HEK293 (cell line): ENCODE data around the gene F5.

Source experiments
- CTCF ChIP-seq: fragments of 450-650 bp; formaldehyde crosslinking; IDR thresholded peaks from 2 replicates; pipeline ENCODE4 v1.5.1; 2016; ENCODE audit warnings: missing biosample characterization, missing genetic modification characterization
- KLF1 ChIP-seq: fragments of 450-650 bp; formaldehyde crosslinking; IDR thresholded peaks from 2 replicates; pipeline ENCODE4 v1.5.1; 2016; ENCODE audit warnings: missing biosample characterization, missing genetic modification characterization
- KLF17 ChIP-seq: fragments of 450-650 bp; formaldehyde crosslinking; IDR thresholded peaks from 2 replicates; pipeline ENCODE4 v1.5.1; 2016; ENCODE audit warnings: missing biosample characterization, missing genetic modification characterization
- PRDM1 ChIP-seq: fragments of 450-650 bp; formaldehyde crosslinking; IDR thresholded peaks from 2 replicates; pipeline ENCODE4; 2016; ENCODE audit warnings: missing biosample characterization, missing genetic modification characterization
- SALL2 ChIP-seq: fragments of 450-650 bp; formaldehyde crosslinking; IDR thresholded peaks from 2 replicates; pipeline ENCODE4 v1.5.0; 2017; ENCODE audit warnings: missing biosample characterization, mild to moderate bottlenecking, missing genetic modification characterization, borderline replicate concordance
- YY1 ChIP-seq: fragments of 450-650 bp; formaldehyde crosslinking; IDR thresholded peaks from 2 replicates; pipeline ENCODE4 v1.5.1; 2018; ENCODE audit warnings: missing biosample characterization, missing genetic modification characterization
- YY2 ChIP-seq: fragments of 450-650 bp; formaldehyde crosslinking; IDR thresholded peaks from 2 replicates; pipeline ENCODE4 v1.5.1; 2016; ENCODE audit warnings: missing biosample characterization, missing genetic modification characterization
- ZNF223 ChIP-seq: fragments of 450-650 bp; formaldehyde crosslinking; IDR thresholded peaks from 2 replicates; pipeline ENCODE4 v1.5.1; 2016; ENCODE audit warnings: missing biosample characterization, missing genetic modification characterization
- ZNF239 ChIP-seq: fragments of 450-650 bp; formaldehyde crosslinking; IDR thresholded peaks from 2 replicates; pipeline ENCODE4 v1.5.1; 2016; ENCODE audit warnings: missing biosample characterization, missing genetic modification characterization
- ZNF24 ChIP-seq: fragments of 450-650 bp; formaldehyde crosslinking; IDR thresholded peaks from 2 replicates; pipeline ENCODE4 v1.5.1; 2016; ENCODE audit warnings: missing biosample characterization, missing genetic modification characterization
- ZNF274 ChIP-seq, 2 experiments: fragments of 200-500 bp in 1 of 2; fragments of 450-650 bp in 1 of 2; sonication (Bioruptor generic) in 1 of 2; formaldehyde crosslinking in 1 of 2; IDR thresholded peaks; 2 replicates each; pipeline versions ENCODE4 v1.5.1 to v1.6.1; 2014 to 2016; ENCODE audit warnings: borderline replicate concordance in 1 of 2, inconsistent platforms in 1 of 2, low read length in 1 of 2, missing biosample characterization in 1 of 2, missing genetic modification characterization in 1 of 2
- ZNF404 ChIP-seq: fragments of 450-650 bp; formaldehyde crosslinking; IDR thresholded peaks from 2 replicates; pipeline ENCODE4 v1.5.1; 2017; ENCODE audit warnings: missing biosample characterization, missing genetic modification characterization
- ZNF626 ChIP-seq: fragments of 450-650 bp; sonication (Bioruptor Pico); formaldehyde crosslinking; IDR thresholded peaks from 2 replicates; pipeline ENCODE4 v1.5.1; 2018; ENCODE audit warnings: missing biosample characterization, missing genetic modification characterization, inconsistent platforms
- TF ChIP-seq, protein P1 (sequence below): sonication (generic); formaldehyde crosslinking; IDR thresholded peaks from 2 replicates; pipeline ENCODE4 v1.8.1; 2022; ENCODE audit warnings: mild to moderate bottlenecking, moderate library complexity, missing genetic modification reagents

- no peak for TF ChIP-seq CTCF (tag by site-specific recombination)
- TF ChIP-seq ZNF223 = no peak
- TF ChIP-seq SALL2 (tag by site-specific recombination) = no peak
- no peak for TF ChIP-seq KLF1 (tag by site-specific recombination)
- TF ChIP-seq KLF17 = no peak
- TF ChIP-seq, protein P1, sequence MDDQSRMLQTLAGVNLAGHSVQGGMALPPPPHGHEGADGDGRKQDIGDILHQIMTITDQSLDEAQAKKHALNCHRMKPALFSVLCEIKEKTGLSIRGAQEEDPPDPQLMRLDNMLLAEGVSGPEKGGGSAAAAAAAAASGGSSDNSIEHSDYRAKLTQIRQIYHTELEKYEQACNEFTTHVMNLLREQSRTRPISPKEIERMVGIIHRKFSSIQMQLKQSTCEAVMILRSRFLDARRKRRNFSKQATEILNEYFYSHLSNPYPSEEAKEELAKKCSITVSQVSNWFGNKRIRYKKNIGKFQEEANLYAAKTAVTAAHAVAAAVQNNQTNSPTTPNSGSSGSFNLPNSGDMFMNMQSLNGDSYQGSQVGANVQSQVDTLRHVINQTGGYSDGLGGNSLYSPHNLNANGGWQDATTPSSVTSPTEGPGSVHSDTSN = no peak
- no peak for TF ChIP-seq ZNF274 (IDR thresholded peaks at IDR 0.05; ENCODE audit: low read length)
- no peak for TF ChIP-seq ZNF274 (tag by site-specific recombination; IDR thresholded peaks at IDR 0.05; ENCODE audit: borderline replicate concordance)
- no peak for TF ChIP-seq YY1 (tag by site-specific recombination)
- no peak for TF ChIP-seq ZNF24
- TF ChIP-seq ZNF404 (tag by site-specific recombination) = no peak
- no peak for TF ChIP-seq ZNF239 (tag by site-specific recombination)
- TF ChIP-seq ZNF626 (tag by site-specific recombination) = no peak
- TF ChIP-seq PRDM1 = no peak
- TF ChIP-seq YY2 (tag by site-specific recombination) = no peak
These were observed 78.9 kb downstream of the F5 start for GRCh38 chr1:169507413-169507812.
